Measurements from ENCODE around the gene ST6GALNAC4. TPM values are rescaled to one million over a fixed set of nuclear protein-coding genes. Genes with fewer than 3 reads are reported as not detected.
A peak's percentile ranks its signal among the peaks of the same experiment; 100 is the strongest.

The ST6GALNAC4 gene
- total and polyA plus RNA-seq, 3 donors from 2014 or later: 10.3 to 24.7 (median 18.8) TPM

DNA sequence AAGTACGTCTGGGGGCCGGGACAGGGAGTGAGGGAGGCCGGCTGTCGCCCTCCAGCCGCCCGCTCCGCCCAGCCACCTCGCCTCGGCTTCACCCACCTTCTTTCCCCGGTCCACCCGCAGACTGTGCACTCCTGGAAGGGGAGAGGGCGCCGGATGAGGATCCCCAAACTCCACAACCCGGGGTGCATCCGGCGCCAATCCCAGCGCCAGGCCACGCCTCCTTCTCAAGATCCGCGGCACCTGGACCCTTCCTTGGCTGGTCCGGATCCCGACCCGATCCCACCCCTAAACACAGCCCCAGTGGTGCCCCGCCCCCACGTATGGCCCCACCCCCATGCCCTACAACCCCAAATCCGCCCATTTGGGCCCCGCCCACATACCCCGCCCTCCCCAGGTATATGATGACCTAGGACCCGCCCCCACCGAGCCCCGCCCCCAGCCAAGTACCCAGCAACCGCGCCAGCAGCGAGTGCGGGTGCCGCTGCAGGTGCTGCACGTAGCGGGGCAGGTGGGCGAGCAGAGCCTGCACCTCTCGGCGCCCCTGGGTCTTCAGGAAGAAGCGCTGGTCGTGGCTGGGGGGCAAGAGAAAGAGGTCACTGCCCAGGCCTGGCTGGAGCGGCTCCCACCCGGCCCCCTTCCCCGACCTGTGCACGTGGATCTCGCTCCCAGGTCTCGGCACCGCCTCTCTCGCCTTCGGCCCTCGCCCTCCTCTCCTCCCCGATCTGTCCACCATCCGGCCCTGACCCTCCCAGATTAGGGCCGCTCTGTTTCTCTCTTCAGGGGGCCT lies 10.6 kb upstream of the ST6GALNAC4 start:
- no peak for DNase-seq
- Histone ChIP-seq H3K4me3 (peak overlapping the region in 1 of 2 donors; percentile 35), H3K4me1 (peaks cover 24% of the 10 kb centered on the region), H3K36me3 (ENCODE audit: low read depth, missing control alignments) (no peaks in the 10 kb centered on the region), H3K27me3 (no peaks in the 10 kb centered on the region), H3K9me3 (no peaks in the 10 kb centered on the region), H3K27ac (no peak overlapping the region)
- WGBS, 2 donors: 12 to 23% methylated on average over 21 to 47 of the region's 56 CpGs
- TF ChIP-seq POLR2A (IDR thresholded peaks at IDR 0.05): no peak
- TF ChIP-seq, protein P1, sequence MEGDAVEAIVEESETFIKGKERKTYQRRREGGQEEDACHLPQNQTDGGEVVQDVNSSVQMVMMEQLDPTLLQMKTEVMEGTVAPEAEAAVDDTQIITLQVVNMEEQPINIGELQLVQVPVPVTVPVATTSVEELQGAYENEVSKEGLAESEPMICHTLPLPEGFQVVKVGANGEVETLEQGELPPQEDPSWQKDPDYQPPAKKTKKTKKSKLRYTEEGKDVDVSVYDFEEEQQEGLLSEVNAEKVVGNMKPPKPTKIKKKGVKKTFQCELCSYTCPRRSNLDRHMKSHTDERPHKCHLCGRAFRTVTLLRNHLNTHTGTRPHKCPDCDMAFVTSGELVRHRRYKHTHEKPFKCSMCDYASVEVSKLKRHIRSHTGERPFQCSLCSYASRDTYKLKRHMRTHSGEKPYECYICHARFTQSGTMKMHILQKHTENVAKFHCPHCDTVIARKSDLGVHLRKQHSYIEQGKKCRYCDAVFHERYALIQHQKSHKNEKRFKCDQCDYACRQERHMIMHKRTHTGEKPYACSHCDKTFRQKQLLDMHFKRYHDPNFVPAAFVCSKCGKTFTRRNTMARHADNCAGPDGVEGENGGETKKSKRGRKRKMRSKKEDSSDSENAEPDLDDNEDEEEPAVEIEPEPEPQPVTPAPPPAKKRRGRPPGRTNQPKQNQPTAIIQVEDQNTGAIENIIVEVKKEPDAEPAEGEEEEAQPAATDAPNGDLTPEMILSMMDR (IDR thresholded peaks at IDR 0.05): no peak
- intact Hi-C loops (cut with DNase I; ENCODE audit: low total_unique reads): no loop called here

DNA sequence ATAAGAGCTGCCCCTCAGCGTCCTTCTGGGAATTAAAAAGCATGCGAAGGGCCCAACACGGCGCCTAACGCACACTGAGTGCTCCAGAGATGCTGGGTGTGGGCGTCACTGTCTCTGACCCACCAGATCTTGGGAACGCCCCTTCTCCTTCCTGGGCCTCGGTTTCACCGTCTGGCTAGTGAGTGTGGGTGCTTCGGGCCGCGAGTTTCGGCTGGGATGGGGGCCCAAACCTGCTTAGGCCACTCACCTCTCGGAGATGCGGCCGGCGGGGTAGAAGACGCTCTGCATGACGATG lies 10.0 kb upstream of the ST6GALNAC4 start:
- 28 to 32% methylated on average over 18 to 19 of the region's 19 CpGs for WGBS, 2 donors
- H3K4me1 ChIP-seq: peaks cover 24% of the 10 kb centered on the region
- H3K27me3 ChIP-seq: no peaks in the 10 kb centered on the region
- no peak overlapping the region for H3K27ac ChIP-seq
- H3K36me3 ChIP-seq (ENCODE audit: low read depth, missing control alignments): no peaks in the 10 kb centered on the region
- peak overlapping the region in 1 of 2 donors; percentile 35 for H3K4me3 ChIP-seq
- TF ChIP-seq, protein P1 (IDR thresholded peaks at IDR 0.05): no peak
- no peak for TF ChIP-seq POLR2A (IDR thresholded peaks at IDR 0.05)
- H3K9me3 ChIP-seq: no peaks in the 10 kb centered on the region
- intact Hi-C loops (cut with DNase I; ENCODE audit: low total_unique reads): no loop called here
- DNase-seq: no peak

DNA sequence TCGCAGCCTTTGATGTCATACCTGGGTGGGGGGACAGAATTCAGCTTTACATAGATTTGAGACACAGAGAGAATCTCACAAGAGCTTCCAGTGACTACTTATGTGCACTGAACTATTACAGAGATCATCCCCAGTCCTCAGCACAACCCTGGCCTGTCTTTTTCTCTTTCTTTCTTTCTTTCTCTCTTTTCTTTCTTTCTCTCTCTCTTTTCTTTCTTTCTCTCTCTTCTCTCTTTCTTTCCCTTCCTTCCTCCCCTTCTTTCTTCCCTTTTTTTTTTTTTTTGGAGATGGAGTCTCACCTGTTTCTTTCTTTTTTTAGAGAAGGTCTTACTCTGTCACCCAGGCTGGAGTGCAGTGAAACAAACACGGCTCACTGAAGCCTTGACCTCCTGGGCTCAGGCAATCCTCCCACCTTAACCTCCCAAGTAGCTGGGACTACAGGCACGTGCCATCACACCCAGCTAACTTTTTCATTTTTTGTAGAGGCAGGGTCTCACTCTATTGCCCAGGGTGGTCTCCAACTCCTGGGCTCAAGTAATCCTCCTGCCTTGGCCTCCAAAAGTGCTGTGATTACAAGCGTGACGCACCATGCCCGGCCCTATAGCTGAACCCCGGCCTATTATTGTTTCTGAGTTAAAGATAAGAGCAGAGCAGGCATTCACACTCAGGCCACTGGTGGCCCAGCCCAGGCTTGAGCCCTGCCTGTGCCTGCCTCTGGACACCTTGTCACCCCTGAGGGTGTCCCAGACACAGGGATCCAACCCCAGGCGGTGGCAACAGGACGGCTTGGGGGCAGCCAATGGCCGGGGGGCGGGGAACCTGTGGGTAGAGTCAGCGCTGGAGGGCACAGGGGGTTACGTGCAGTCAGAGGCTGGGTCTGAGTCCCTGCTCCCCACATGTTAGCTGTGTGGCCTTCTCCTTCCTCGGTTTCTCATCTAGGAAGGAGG lies 9.4 kb upstream of the ST6GALNAC4 start:
- Histone ChIP-seq H3K27me3 (no peaks in the 10 kb centered on the region), H3K9me3 (no peaks in the 10 kb centered on the region), H3K27ac (no peak overlapping the region), H3K4me1 (peaks cover 22% of the 10 kb centered on the region), H3K36me3 (ENCODE audit: low read depth, missing control alignments) (no peaks in the 10 kb centered on the region), H3K4me3 (no peak overlapping the region)
- WGBS, 2 donors: 60 to 63% methylated on average over 10 to 14 of the region's 14 CpGs
- TF ChIP-seq POLR2A (IDR thresholded peaks at IDR 0.05): no peak
- TF ChIP-seq, protein P1 (IDR thresholded peaks at IDR 0.05): no peak
- intact Hi-C loops (cut with DNase I; ENCODE audit: low total_unique reads): no loop called here
- DNase-seq: no peak

DNA sequence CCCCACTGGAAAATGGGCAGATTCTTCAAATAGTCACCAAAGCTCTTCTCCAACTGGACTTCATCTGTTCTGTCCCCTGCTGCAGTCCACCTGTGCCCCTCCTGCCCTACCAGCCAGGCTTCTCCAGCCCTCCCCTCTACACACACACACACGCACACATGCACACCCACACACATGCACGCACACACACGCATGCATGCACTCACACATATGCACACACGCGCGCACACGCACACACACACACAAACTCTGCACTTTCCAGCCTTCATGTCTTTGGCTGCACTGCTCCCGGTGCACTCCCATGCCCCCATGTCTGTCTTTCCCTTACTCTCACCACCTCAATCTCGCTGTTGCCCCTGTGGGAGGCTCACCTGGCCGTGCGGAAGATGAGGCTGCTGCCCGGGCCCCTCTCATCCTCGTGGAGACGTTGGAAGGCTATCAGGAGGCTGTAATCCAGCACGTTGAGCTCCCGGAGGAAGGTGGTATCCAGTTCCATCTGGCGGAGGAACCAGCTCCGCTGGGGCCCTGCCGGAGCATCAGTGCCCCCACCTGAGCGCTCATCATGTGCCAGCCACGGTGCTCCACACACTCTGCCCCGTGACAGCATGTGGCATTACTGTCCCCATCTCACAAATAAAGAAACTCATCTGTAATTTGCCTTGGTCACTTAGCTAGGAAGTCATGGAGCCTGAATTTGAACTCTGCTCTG lies 8.0 kb upstream of the ST6GALNAC4 start:
- Histone ChIP-seq H3K27me3 (no peaks in the 10 kb centered on the region), H3K9me3 (no peaks in the 10 kb centered on the region), H3K4me1 (peaks cover 13% of the 10 kb centered on the region), H3K4me3 (no peak overlapping the region), H3K36me3 (ENCODE audit: low read depth, missing control alignments) (no peaks in the 10 kb centered on the region), H3K27ac (no peak overlapping the region)
- WGBS, 2 donors: 89 to 90% methylated on average over 18 to 22 of the region's 22 CpGs
- intact Hi-C loops (cut with DNase I; ENCODE audit: low total_unique reads): no loop called here
- no peak for TF ChIP-seq POLR2A (IDR thresholded peaks at IDR 0.05)
- TF ChIP-seq, protein P1 (IDR thresholded peaks at IDR 0.05): no peak
- no peak for DNase-seq
